T-helper 2 cell treated with Interferon-gamma antibody and Interleukin-4, amounts not matched to agents 5 μg/mL and 100 μg/mL, for 36 hours (primary cell): ENCODE data around the gene CDH13.

ENCODE experiments used
- DNase-seq: peaks from one replicate; pipeline ENCODE4 v3.0.0; 2021; ENCODE audit warnings: low spot score
- H3K27ac Mint-ChIP-seq: one replicate; pipeline ENCODE4 v1.8.0; 2021; ENCODE audit warnings: mild to moderate bottlenecking, mixed read lengths
- H3K27me3 Mint-ChIP-seq: one replicate; pipeline ENCODE4 v1.8.0; 2021; ENCODE audit warnings: low read depth, mixed read lengths
- H3K36me3 Mint-ChIP-seq: one replicate; pipeline ENCODE4 v1.8.0; 2021; ENCODE audit warnings: low read depth, mixed read lengths
- H3K4me1 Mint-ChIP-seq: one replicate; pipeline ENCODE4 v1.8.0; 2021; ENCODE audit warnings: low read depth, mixed read lengths
- H3K4me3 Mint-ChIP-seq: one replicate; pipeline ENCODE4 v1.8.0; 2022; ENCODE audit warnings: mild to moderate bottlenecking, moderate library complexity, mixed read lengths
- H3K9me3 Mint-ChIP-seq: one replicate; pipeline ENCODE4 v1.8.0; 2021; ENCODE audit warnings: mixed read lengths

CDH13 gene

DNA sequence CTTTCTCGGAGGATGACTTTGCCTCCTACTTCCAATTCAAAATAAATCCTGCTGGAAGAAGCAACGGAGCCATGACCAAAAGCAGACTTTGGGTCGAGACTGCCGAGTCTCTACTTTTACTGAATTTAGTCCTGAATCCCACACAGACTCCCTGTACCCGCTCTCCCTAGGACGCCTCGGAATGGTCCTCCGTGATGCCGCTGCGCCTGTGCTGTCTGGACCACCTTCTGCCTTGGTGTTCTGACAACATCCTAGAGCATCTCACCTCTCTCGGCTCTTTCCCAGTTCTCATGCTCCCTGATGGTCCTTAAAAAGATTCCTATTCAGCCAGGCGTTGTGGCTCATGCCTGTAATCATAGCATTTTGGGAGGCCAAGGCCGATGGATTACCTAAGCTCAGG is 999.9 kb downstream of the CDH13 start:
- Mint-ChIP-seq H3K27ac (no peak overlapping the region), H3K36me3 (no peaks in the 10 kb centered on the region), H3K9me3 (no peaks in the 10 kb centered on the region), H3K27me3 (no peaks in the 10 kb centered on the region), H3K4me1 (no peaks in the 10 kb centered on the region), H3K4me3 (no peak overlapping the region)
- no peak for DNase-seq

- no peaks in the 10 kb centered on the region for H3K9me3 Mint-ChIP-seq
- no peaks in the 10 kb centered on the region for H3K27me3 Mint-ChIP-seq
- H3K36me3 Mint-ChIP-seq = no peaks in the 10 kb centered on the region
- no peak overlapping the region for H3K4me3 Mint-ChIP-seq
- H3K4me1 Mint-ChIP-seq = no peaks in the 10 kb centered on the region
- H3K27ac Mint-ChIP-seq = no peak overlapping the region
- no peak for DNase-seq
These were observed 1001.2 kb downstream of the CDH13 start for GRCh38 chr16:83627996-83628395.

DNA sequence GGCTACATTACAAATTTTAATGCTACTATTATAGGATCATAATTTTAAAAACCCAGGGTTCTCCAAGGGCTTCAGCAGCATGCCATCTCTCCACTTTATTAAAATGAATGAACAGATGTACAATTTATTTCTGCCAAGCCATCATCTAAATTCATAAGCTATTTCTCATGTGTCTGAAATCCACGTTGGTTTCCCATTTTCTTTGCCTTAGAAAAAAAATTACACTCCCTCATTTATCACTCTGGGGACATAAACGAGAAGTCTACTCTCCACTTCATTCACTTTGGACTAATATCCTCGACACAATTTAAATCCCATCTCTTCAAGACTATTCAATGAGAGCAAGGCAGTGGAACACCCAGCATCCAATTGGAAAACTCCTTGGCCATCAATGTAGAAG is 1002.7 kb downstream of the CDH13 start:
- no peak for DNase-seq
- Mint-ChIP-seq H3K9me3 (no peaks in the 10 kb centered on the region), H3K36me3 (no peaks in the 10 kb centered on the region), H3K4me1 (no peaks in the 10 kb centered on the region), H3K27ac (no peak overlapping the region), H3K4me3 (no peak overlapping the region), H3K27me3 (no peaks in the 10 kb centered on the region)

GRCh38 chr16:83629836-83630235 is 1003.1 kb downstream of the CDH13 start:
- no peaks in the 10 kb centered on the region for H3K9me3 Mint-ChIP-seq
- H3K27ac Mint-ChIP-seq = no peak overlapping the region
- no peak overlapping the region for H3K4me3 Mint-ChIP-seq
- H3K36me3 Mint-ChIP-seq = no peaks in the 10 kb centered on the region
- H3K4me1 Mint-ChIP-seq = no peaks in the 10 kb centered on the region
- no peak for DNase-seq
- H3K27me3 Mint-ChIP-seq = no peaks in the 10 kb centered on the region

GRCh38 chr16:83630979-83631378 is 1004.2 kb downstream of the CDH13 start:
- no peaks in the 10 kb centered on the region for H3K4me1 Mint-ChIP-seq
- H3K9me3 Mint-ChIP-seq = peaks cover 2% of the 10 kb centered on the region
- no peak overlapping the region for H3K27ac Mint-ChIP-seq
- no peaks in the 10 kb centered on the region for H3K36me3 Mint-ChIP-seq
- no peak overlapping the region for H3K4me3 Mint-ChIP-seq
- no peaks in the 10 kb centered on the region for H3K27me3 Mint-ChIP-seq
- DNase-seq = no peak

DNA sequence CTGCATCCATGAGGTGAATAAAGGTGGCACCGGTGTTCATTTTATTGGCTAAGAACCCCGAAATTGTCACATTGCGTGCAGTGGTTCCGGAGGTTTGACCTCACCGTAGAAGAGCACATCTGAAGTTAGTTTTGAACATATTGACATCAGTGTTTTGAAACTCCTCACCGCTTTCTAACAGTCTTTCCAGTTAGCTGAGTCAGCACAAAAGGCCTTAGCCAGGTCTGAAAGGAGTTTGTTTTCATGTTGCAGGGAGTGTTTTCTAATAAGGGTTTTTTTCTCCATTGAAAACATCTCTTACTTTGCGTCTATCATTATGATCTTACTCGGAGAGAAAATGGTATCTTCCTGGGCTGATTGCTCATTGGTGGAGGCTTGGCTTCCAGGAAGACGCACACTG is 1006.5 kb downstream of the CDH13 start:
- Mint-ChIP-seq H3K27me3 (no peaks in the 10 kb centered on the region), H3K4me1 (no peaks in the 10 kb centered on the region), H3K4me3 (no peak overlapping the region), H3K9me3 (peaks cover 5% of the 10 kb centered on the region), H3K36me3 (no peaks in the 10 kb centered on the region), H3K27ac (no peak overlapping the region)
- no peak for DNase-seq

GRCh38 chr16:83648347-83648746 is 1021.6 kb downstream of the CDH13 start:
- Mint-ChIP-seq H3K4me1 (peaks cover 1% of the 10 kb centered on the region), H3K4me3 (no peak overlapping the region), H3K27ac (no peak overlapping the region), H3K27me3 (no peaks in the 10 kb centered on the region), H3K36me3 (no peaks in the 10 kb centered on the region), H3K9me3 (peaks cover 6% of the 10 kb centered on the region)
- no peak for DNase-seq

- no peak overlapping the region for H3K4me3 Mint-ChIP-seq
- no peaks in the 10 kb centered on the region for H3K4me1 Mint-ChIP-seq
- DNase-seq = no peak
- H3K9me3 Mint-ChIP-seq = no peaks in the 10 kb centered on the region
- no peak overlapping the region for H3K27ac Mint-ChIP-seq
- H3K36me3 Mint-ChIP-seq = no peaks in the 10 kb centered on the region
- H3K27me3 Mint-ChIP-seq = no peaks in the 10 kb centered on the region
These were observed 1025.1 kb downstream of the CDH13 start for GRCh38 chr16:83651871-83652270.

- no peaks in the 10 kb centered on the region for H3K4me1 Mint-ChIP-seq
- no peak for DNase-seq
- H3K27me3 Mint-ChIP-seq = no peaks in the 10 kb centered on the region
- no peak overlapping the region for H3K4me3 Mint-ChIP-seq
- no peaks in the 10 kb centered on the region for H3K36me3 Mint-ChIP-seq
- H3K27ac Mint-ChIP-seq = no peak overlapping the region
- no peaks in the 10 kb centered on the region for H3K9me3 Mint-ChIP-seq
These were observed 1026.2 kb downstream of the CDH13 start for GRCh38 chr16:83652943-83653342.

- Mint-ChIP-seq H3K4me3 (no peak overlapping the region), H3K27ac (no peak overlapping the region), H3K9me3 (no peaks in the 10 kb centered on the region), H3K36me3 (no peaks in the 10 kb centered on the region), H3K27me3 (no peaks in the 10 kb centered on the region), H3K4me1 (no peaks in the 10 kb centered on the region)
- no peak for DNase-seq
These were observed 1027.0 kb downstream of the CDH13 start for GRCh38 chr16:83653785-83654184.

DNA sequence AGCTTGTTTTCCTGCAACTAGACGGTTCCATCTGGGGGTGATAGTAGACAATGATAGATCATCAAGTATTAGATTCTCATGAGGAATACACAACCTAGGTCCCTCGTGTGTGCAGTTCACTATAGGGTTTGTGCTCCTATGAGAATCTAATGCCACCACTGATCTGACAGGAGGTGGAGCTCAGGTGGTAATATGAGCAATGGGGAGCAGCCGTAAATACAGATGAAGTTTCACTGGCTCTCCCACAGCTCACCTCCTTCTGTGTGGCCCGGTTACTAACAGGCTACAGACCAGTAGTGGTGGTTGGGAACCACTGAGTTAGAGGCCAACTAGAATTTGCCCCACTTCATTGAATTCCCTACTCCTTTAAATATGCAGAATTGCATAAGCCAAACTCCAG is 1033.5 kb downstream of the CDH13 start:
- Mint-ChIP-seq H3K4me1 (no peaks in the 10 kb centered on the region), H3K9me3 (no peaks in the 10 kb centered on the region), H3K27ac (no peak overlapping the region), H3K27me3 (no peaks in the 10 kb centered on the region), H3K4me3 (no peak overlapping the region), H3K36me3 (no peaks in the 10 kb centered on the region)
- DNase-seq = no peak

GRCh38 chr16:83661656-83662055 is 1034.9 kb downstream of the CDH13 start:
- Mint-ChIP-seq H3K27me3 (no peaks in the 10 kb centered on the region), H3K36me3 (no peaks in the 10 kb centered on the region), H3K4me3 (no peak overlapping the region), H3K4me1 (no peaks in the 10 kb centered on the region), H3K27ac (no peak overlapping the region), H3K9me3 (no peaks in the 10 kb centered on the region)
- DNase-seq = no peak

GRCh38 chr16:83666449-83666848 is 1039.7 kb downstream of the CDH13 start:
- H3K4me3 Mint-ChIP-seq = no peak overlapping the region
- no peak for DNase-seq
- H3K27me3 Mint-ChIP-seq = no peaks in the 10 kb centered on the region
- H3K9me3 Mint-ChIP-seq = no peaks in the 10 kb centered on the region
- H3K27ac Mint-ChIP-seq = no peak overlapping the region
- H3K36me3 Mint-ChIP-seq = no peaks in the 10 kb centered on the region
- no peaks in the 10 kb centered on the region for H3K4me1 Mint-ChIP-seq

DNA sequence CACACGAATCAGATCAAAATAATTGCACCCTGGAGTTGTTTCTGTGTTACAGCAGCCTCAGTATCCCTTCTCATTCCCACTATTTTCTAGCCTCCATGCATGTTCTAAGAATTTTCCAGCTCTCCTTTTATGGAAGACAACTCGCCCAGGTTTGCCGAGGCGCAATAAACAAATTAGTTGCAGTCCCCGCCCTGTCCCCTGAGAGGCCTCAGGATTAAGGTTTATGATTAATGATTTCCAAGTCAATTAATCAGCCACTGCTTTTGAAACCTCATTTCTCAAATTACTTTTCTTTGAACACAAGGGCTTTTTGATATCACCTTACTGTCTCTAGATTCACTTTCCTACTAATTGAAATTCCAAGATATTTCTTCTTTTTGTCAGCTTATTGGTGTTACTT is 1042.7 kb downstream of the CDH13 start:
- DNase-seq = no peak
- H3K4me3 Mint-ChIP-seq = no peak overlapping the region
- no peak overlapping the region for H3K27ac Mint-ChIP-seq
- no peaks in the 10 kb centered on the region for H3K27me3 Mint-ChIP-seq
- no peaks in the 10 kb centered on the region for H3K36me3 Mint-ChIP-seq
- H3K4me1 Mint-ChIP-seq = no peaks in the 10 kb centered on the region
- no peaks in the 10 kb centered on the region for H3K9me3 Mint-ChIP-seq

- H3K4me1 Mint-ChIP-seq = no peaks in the 10 kb centered on the region
- no peaks in the 10 kb centered on the region for H3K36me3 Mint-ChIP-seq
- H3K4me3 Mint-ChIP-seq = no peak overlapping the region
- H3K9me3 Mint-ChIP-seq = no peaks in the 10 kb centered on the region
- H3K27ac Mint-ChIP-seq = no peak overlapping the region
- no peaks in the 10 kb centered on the region for H3K27me3 Mint-ChIP-seq
- DNase-seq = no peak
These were observed 1048.3 kb downstream of the CDH13 start for GRCh38 chr16:83674931-83675535.
